GM23338 (cell line): Measurements from ENCODE around the gene TRIM38. TPM values are rescaled to one million over a fixed set of nuclear protein-coding genes. Genes with fewer than 3 reads are reported as not detected.

Source experiments
- ATAC-seq: fragments of 200-7000 bp; cut with Tn5 transposase; 3 replicates; pipeline ENCODE4 v1.9.1; 2020
- DNase-seq: peaks from one replicate; pipeline ENCODE4 v3.0.0-alpha.2; 2015; ENCODE audit warnings: low spot score
- H2AFZ ChIP-seq: fragments of 200-600 bp; sonication (generic); 2 replicates; pipeline ENCODE4 v1.8.0; 2016; ENCODE audit warnings: antibody characterized with exemption, mild to moderate bottlenecking, moderate library complexity
- H3F3A ChIP-seq: fragments of 200-600 bp; sonication (generic); replicated peaks from 2 replicates; pipeline ENCODE4 v1.8.0; 2017; ENCODE audit warnings: antibody characterized with exemption, mixed run types, low read depth
- H3K27ac ChIP-seq: fragments of 200-600 bp; sonication (generic); 2 replicates; pipeline ENCODE4 v1.6.1; 2016; ENCODE audit warnings: low read depth
- H3K27me3 ChIP-seq: fragments of 200-600 bp; sonication (generic); 2 replicates; pipeline ENCODE4 v1.8.0; 2016; ENCODE audit warnings: mild to moderate bottlenecking, mixed run types, moderate library complexity; ENCODE audit not compliant: insufficient read depth
- H3K36me3 ChIP-seq: fragments of 200-600 bp; sonication (generic); 2 replicates; pipeline ENCODE4 v1.8.0; 2016; ENCODE audit warnings: mild to moderate bottlenecking; ENCODE audit not compliant: insufficient read depth
- H3K4me1 ChIP-seq: fragments of 200-600 bp; sonication (generic); 2 replicates; pipeline ENCODE4 v1.8.0; 2016; ENCODE audit warnings: mild to moderate bottlenecking, moderate library complexity; ENCODE audit not compliant: insufficient read depth
- H3K4me2 ChIP-seq: fragments of 200-600 bp; sonication (generic); 2 replicates; pipeline ENCODE4 v1.7.1; 2017; ENCODE audit warnings: mixed run types
- H3K4me3 ChIP-seq: fragments of 200-600 bp; sonication (generic); 2 replicates; pipeline ENCODE4 v1.6.1; 2016; ENCODE audit warnings: mixed run types
- H3K79me2 ChIP-seq: fragments of 200-600 bp; sonication (generic); replicated peaks from 2 replicates; pipeline ENCODE4 v1.8.0; 2017; ENCODE audit warnings: mild to moderate bottlenecking; ENCODE audit not compliant: insufficient read depth
- H3K9me2 ChIP-seq: fragments of 200-600 bp; sonication (generic); 2 replicates; pipeline ENCODE4 v1.8.0; 2017; ENCODE audit not compliant: insufficient read depth
- H4K20me1 ChIP-seq: fragments of 200-600 bp; sonication (generic); replicated peaks from 2 replicates; pipeline ENCODE4 v1.8.0; 2017; ENCODE audit warnings: mild to moderate bottlenecking; ENCODE audit not compliant: insufficient read depth
- H3K27ac Mint-ChIP-seq: 2 replicates; pipeline ENCODE4 v1.8.0; 2020; ENCODE audit warnings: inconsistent platforms, mild to moderate bottlenecking, moderate library complexity, mixed read lengths
- H3K27me3 Mint-ChIP-seq: 3 replicates; pipeline ENCODE4 v1.8.0; 2022; ENCODE audit warnings: low read depth, mild to moderate bottlenecking, moderate library complexity, mixed read lengths, inconsistent platforms; ENCODE audit not compliant: insufficient read depth, poor library complexity
- H3K36me3 Mint-ChIP-seq: 3 replicates; pipeline ENCODE4 v1.8.0; 2021; ENCODE audit warnings: low read depth, mild to moderate bottlenecking, inconsistent platforms, moderate library complexity, mixed read lengths
- H3K4me1 Mint-ChIP-seq: 3 replicates; pipeline ENCODE4 v1.8.0; 2020; ENCODE audit warnings: mild to moderate bottlenecking, inconsistent platforms, mixed read lengths
- H3K4me3 Mint-ChIP-seq: 3 replicates; pipeline ENCODE4 v1.8.0; 2021; ENCODE audit warnings: moderate library complexity, mild to moderate bottlenecking, inconsistent platforms, mixed read lengths
- H3K9me3 Mint-ChIP-seq: 3 replicates; pipeline ENCODE4 v1.8.0; 2020; ENCODE audit warnings: moderate library complexity, mild to moderate bottlenecking, inconsistent platforms, mixed read lengths
- CREB1 ChIP-seq: fragments of 250-450 bp; sonication (Bioruptor Pico); IDR thresholded peaks from 2 replicates; pipeline ENCODE4 v1.5.0; 2020; ENCODE audit warnings: low read depth, mild to moderate bottlenecking, moderate library complexity
- EZH2 ChIP-seq: fragments of 200-600 bp; sonication (generic); IDR thresholded peaks from one replicate; pipeline ENCODE4 v1.8.0; 2017; ENCODE audit warnings: antibody characterized with exemption, mild to moderate bottlenecking, low read depth; ENCODE audit not compliant: unreplicated experiment
- JUNB ChIP-seq: IDR thresholded peaks from one replicate; pipeline ENCODE4 v1.6.1; 2016; ENCODE audit warnings: antibody characterized with exemption; ENCODE audit not compliant: unreplicated experiment
- NANOG ChIP-seq: IDR thresholded peaks from 2 replicates; pipeline ENCODE4 v1.6.1; 2016; ENCODE audit warnings: antibody characterized with exemption, borderline replicate concordance
- POLR2AphosphoS5 ChIP-seq: IDR thresholded peaks from 2 replicates; pipeline ENCODE4 v1.6.1; 2016; ENCODE audit warnings: antibody characterized with exemption, low read depth
- ZNF114 ChIP-seq: fragments of 250-450 bp; sonication (Bioruptor Pico); IDR thresholded peaks from 2 replicates; pipeline ENCODE4 v1.5.0; 2020; ENCODE audit warnings: mild to moderate bottlenecking, moderate library complexity
- ZNF331 ChIP-seq: fragments of 250-450 bp; sonication (Bioruptor Pico); IDR thresholded peaks from 2 replicates; pipeline ENCODE4 v1.5.0; 2020; ENCODE audit warnings: low read depth, mild to moderate bottlenecking, moderate library complexity
- polyA plus RNA-seq: library from polyadenylated mRNA; unstranded; fragments of >200 nt; fragmentation: Nextera tagmentation; extraction: Ambion mirVana; gene quantifications from 2 replicates; pipeline ENCODE4 v1.2.1, GENCODE V29; 2016
- total RNA-seq: library from RNA; depleted of rRNA; stranded (reverse); fragments of >200 nt; shearing (Covaris generic); gene quantifications from 2 replicates; pipeline ENCODE4 v1.2.3, GENCODE V29; 2014
- TF ChIP-seq, protein P1 (sequence below): fragments of 250-450 bp; sonication (Bioruptor Pico); IDR thresholded peaks from 2 replicates; pipeline ENCODE4 v1.5.0; 2020; ENCODE audit warnings: mild to moderate bottlenecking, moderate library complexity
- TF ChIP-seq, protein P2 (sequence below): IDR thresholded peaks from 2 replicates; pipeline ENCODE4 v1.6.1; 2016; ENCODE audit warnings: antibody characterized with exemption

Gene TRIM38
- total and polyA plus RNA-seq, 2 experiments from 2014 or later: 0.66 to 0.82 TPM

DNA sequence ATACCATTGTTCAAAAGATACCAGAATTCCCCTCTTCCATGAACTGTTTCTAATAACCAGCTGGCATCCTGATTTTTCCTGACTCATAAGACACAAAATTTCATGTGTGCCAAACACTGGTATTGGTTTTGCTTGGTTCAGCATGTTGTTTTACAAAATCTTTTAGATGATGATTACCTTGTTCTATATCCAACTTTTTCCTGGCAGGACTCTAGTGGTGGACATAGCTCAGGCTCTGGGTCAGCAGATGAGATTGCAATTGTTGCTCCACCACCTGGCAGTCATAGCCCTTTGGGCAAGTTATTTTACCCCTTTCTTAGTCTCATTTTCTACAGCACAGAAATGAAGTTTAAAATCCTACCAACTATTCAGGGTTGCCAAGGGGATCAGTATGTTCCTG lies 6.2 kb downstream of the TRIM38 start:
- DNase-seq (no peak), ATAC-seq (no peak)
- TF ChIP-seq JUNB (no peak), NANOG (no peak), ZNF331 (CRISPR knock-in tag) (no peak), EZH2 (no peak), POLR2AphosphoS5 (no peak), CREB1 (CRISPR knock-in tag) (no peak), ZNF114 (CRISPR knock-in tag) (no peak)
- TF ChIP-seq, protein P1, sequence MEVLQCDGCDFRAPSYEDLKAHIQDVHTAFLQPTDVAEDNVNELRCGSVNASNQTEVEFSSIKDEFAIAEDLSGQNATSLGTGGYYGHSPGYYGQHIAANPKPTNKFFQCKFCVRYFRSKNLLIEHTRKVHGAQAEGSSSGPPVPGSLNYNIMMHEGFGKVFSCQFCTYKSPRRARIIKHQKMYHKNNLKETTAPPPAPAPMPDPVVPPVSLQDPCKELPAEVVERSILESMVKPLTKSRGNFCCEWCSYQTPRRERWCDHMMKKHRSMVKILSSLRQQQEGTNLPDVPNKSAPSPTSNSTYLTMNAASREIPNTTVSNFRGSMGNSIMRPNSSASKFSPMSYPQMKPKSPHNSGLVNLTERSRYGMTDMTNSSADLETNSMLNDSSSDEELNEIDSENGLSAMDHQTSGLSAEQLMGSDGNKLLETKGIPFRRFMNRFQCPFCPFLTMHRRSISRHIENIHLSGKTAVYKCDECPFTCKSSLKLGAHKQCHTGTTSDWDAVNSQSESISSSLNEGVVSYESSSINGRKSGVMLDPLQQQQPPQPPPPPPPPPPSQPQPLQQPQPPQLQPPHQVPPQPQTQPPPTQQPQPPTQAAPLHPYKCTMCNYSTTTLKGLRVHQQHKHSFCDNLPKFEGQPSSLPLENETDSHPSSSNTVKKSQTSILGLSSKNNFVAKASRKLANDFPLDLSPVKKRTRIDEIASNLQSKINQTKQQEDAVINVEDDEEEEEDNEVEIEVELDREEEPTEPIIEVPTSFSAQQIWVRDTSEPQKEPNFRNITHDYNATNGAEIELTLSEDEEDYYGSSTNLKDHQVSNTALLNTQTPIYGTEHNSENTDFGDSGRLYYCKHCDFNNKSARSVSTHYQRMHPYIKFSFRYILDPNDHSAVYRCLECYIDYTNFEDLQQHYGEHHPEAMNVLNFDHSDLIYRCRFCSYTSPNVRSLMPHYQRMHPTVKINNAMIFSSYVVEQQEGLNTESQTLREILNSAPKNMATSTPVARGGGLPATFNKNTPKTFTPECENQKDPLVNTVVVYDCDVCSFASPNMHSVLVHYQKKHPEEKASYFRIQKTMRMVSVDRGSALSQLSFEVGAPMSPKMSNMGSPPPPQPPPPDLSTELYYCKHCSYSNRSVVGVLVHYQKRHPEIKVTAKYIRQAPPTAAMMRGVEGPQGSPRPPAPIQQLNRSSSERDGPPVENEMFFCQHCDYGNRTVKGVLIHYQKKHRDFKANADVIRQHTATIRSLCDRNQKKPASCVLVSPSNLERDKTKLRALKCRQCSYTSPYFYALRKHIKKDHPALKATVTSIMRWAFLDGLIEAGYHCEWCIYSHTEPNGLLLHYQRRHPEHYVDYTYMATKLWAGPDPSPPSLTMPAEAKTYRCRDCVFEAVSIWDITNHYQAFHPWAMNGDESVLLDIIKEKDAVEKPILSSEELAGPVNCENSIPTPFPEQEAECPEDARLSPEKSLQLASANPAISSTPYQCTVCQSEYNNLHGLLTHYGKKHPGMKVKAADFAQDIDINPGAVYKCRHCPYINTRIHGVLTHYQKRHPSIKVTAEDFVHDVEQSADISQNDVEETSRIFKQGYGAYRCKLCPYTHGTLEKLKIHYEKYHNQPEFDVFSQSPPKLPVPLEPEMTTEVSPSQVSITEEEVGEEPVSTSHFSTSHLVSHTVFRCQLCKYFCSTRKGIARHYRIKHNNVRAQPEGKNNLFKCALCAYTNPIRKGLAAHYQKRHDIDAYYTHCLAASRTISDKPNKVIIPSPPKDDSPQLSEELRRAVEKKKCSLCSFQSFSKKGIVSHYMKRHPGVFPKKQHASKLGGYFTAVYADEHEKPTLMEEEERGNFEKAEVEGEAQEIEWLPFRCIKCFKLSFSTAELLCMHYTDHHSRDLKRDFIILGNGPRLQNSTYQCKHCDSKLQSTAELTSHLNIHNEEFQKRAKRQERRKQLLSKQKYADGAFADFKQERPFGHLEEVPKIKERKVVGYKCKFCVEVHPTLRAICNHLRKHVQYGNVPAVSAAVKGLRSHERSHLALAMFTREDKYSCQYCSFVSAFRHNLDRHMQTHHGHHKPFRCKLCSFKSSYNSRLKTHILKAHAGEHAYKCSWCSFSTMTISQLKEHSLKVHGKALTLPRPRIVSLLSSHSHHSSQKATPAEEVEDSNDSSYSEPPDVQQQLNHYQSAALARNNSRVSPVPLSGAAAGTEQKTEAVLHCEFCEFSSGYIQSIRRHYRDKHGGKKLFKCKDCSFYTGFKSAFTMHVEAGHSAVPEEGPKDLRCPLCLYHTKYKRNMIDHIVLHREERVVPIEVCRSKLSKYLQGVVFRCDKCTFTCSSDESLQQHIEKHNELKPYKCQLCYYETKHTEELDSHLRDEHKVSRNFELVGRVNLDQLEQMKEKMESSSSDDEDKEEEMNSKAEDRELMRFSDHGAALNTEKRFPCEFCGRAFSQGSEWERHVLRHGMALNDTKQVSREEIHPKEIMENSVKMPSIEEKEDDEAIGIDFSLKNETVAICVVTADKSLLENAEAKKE (CRISPR knock-in tag): no peak
- TF ChIP-seq, protein P2, sequence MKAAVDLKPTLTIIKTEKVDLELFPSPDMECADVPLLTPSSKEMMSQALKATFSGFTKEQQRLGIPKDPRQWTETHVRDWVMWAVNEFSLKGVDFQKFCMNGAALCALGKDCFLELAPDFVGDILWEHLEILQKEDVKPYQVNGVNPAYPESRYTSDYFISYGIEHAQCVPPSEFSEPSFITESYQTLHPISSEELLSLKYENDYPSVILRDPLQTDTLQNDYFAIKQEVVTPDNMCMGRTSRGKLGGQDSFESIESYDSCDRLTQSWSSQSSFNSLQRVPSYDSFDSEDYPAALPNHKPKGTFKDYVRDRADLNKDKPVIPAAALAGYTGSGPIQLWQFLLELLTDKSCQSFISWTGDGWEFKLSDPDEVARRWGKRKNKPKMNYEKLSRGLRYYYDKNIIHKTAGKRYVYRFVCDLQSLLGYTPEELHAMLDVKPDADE: no peak
- Mint-ChIP-seq H3K27ac (no peak overlapping the region), H3K9me3 (no peaks in the 10 kb centered on the region), H3K4me1 (peaks cover 34% of the 10 kb centered on the region), H3K27me3 (peaks cover 8% of the 10 kb centered on the region), H3K36me3 (peaks cover 26% of the 10 kb centered on the region), H3K4me3 (no peak overlapping the region)
- no peaks in the 10 kb centered on the region for H3K79me2 ChIP-seq
- H3K4me1 ChIP-seq: peaks cover 48% of the 10 kb centered on the region
- H3K27me3 ChIP-seq: peaks cover 21% of the 10 kb centered on the region
- H3K4me2 ChIP-seq: no peak overlapping the region
- no peak overlapping the region for H3K27ac ChIP-seq
- H3K36me3 ChIP-seq: no peaks in the 10 kb centered on the region
- no peak overlapping the region for H2AFZ ChIP-seq
- no peaks in the 10 kb centered on the region for H3F3A ChIP-seq
- peaks cover 12% of the 10 kb centered on the region; the same call in 1 of the 2 replicates for H3K9me2 ChIP-seq
- H4K20me1 ChIP-seq: no peaks in the 10 kb centered on the region
- no peak overlapping the region for H3K4me3 ChIP-seq
